ENCODE measurements around the gene PHF21B.

Gene PHF21B

DNA sequence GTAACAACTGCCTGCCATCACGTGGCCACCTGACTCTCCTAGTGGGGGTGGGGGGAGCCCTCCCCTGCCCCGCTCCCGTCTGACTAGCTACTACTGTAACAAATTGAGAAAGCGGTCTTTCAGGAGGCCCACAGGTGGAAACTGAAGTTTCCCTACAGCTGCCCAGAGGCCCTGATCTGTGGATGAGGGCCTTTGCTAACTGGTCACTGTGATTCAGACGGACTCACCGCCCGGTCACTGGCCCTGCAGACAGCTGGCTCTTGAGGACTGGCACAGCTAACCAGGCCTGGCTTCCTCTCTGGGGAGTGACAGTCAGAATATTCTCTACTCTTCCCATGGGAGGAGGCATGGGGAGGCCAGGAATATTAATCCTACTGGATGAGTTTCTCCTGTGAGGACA lies 140.6 kb downstream of the PHF21B start:
- DNase-seq (ENCODE audit: low spot score), result no peak
- TF ChIP-seq, protein P1, sequence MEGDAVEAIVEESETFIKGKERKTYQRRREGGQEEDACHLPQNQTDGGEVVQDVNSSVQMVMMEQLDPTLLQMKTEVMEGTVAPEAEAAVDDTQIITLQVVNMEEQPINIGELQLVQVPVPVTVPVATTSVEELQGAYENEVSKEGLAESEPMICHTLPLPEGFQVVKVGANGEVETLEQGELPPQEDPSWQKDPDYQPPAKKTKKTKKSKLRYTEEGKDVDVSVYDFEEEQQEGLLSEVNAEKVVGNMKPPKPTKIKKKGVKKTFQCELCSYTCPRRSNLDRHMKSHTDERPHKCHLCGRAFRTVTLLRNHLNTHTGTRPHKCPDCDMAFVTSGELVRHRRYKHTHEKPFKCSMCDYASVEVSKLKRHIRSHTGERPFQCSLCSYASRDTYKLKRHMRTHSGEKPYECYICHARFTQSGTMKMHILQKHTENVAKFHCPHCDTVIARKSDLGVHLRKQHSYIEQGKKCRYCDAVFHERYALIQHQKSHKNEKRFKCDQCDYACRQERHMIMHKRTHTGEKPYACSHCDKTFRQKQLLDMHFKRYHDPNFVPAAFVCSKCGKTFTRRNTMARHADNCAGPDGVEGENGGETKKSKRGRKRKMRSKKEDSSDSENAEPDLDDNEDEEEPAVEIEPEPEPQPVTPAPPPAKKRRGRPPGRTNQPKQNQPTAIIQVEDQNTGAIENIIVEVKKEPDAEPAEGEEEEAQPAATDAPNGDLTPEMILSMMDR (IDR thresholded peaks at IDR 0.05; ENCODE audit: borderline replicate concordance, control extremely low read depth, extremely low read depth, insufficient read depth, missing control alignments), result no peak
- in situ Hi-C loops (cut with MboI; ENCODE audit: low sequenced_read_pairs, unreplicated experiment), result no loop called here

DNA sequence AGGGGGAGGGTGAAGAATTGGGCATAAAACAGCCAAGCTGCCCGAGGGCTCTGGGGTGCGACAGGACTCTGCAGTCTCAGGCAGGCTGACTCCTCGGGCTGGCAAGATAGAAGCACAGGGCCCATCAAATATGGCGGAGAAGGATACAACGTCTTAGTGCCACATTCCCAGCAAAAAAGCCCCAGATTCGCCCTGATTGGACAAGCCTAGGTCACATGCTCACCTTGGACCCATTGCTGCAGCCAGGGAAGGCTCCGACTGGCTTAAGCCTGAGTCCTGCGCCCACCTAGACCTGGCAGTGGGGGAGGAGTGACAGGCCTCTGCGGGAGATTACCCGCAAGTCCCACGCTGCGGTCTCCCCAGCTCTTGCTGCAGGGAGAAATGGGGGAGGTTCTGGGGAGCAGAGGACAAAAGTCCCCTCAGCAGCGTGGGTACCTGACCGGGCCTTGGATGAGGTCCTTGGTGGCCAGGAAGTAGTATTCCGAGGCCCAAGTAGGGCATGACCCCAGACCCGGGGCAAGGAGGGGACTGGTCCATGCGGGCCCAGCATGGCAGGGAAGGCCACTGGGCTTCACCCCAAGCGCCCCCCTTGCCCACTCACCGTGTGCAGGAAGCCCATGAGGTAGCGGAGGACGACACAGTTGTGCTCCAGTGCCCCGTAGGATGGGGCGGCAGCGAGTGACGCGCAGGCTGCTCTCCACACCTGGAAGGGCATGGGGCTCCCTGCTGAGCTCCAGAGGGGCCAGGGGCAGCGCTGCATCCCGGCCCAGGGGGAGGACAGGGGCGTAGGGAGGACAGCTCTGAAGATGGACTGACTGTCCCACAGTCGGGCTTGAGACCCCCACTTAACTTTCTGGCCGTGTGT lies 144.4 kb downstream of the PHF21B start:
- DNase-seq (ENCODE audit: low spot score), result no peak
- TF ChIP-seq, protein P1 (IDR thresholded peaks at IDR 0.05; ENCODE audit: borderline replicate concordance, control extremely low read depth, extremely low read depth, insufficient read depth, missing control alignments), result no peak
- in situ Hi-C loops (cut with MboI; ENCODE audit: low sequenced_read_pairs, unreplicated experiment), result no loop called here

DNA sequence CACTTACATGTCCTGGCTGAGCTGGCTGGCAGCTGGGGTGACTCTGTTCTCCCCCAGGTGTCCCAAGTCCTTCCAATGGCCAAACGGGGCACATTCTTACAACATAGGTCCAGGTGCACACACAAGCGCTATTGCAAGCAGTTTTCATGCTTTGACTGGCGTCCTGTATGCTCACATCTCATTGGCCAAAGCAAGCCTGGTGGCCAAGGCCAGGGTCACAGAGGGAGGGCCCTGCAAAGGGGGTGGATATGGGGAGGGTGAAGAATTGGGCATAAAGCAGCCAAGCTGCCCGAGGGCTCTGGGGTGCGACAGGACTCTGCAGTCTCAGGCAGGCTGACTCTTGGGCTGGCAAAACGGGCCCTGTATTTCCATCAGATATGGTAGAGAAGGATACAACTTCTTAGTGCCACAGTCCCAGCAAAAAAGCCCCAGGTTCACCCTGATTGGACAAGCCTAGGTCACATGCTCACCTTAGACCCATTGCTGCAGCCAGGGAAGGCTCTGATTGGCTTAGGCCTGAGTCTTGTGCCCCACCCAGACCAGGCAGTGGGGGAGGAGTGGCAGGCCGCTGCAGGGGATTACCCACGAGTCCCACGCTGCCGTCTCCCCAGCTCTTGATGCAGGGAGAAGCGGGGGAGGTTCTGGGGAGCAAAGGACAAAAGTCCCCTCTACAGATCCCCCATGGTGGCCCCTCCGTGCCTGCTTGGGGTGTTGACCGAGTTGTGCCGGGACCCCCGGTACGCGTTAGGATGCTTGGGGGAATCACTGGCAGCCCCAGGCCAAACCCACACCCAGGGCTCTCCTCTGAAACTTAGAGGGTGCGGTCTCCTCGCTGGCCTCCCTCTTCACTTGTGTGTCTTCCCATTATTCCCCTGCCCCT lies 146.6 kb downstream of the PHF21B start:
- no peak for DNase-seq (ENCODE audit: low spot score)
- in situ Hi-C loops (cut with MboI; ENCODE audit: low sequenced_read_pairs, unreplicated experiment), result no loop called here
- TF ChIP-seq, protein P1 (IDR thresholded peaks at IDR 0.05; ENCODE audit: borderline replicate concordance, control extremely low read depth, extremely low read depth, insufficient read depth, missing control alignments), result no peak

DNA sequence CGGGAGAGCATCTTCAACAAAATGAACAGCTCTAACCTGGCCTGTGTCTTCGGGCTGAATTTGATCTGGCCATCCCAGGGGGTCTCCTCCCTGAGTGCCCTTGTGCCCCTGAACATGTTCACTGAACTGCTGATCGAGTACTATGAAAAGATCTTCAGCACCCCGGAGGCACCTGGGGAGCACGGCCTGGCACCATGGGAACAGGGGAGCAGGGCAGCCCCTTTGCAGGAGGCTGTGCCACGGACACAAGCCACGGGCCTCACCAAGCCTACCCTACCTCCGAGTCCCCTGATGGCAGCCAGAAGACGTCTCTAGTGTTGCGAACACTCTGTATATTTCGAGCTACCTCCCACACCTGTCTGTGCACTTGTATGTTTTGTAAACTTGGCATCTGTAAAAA lies 147.5 kb downstream of the PHF21B start:
- TF ChIP-seq, protein P1 (IDR thresholded peaks at IDR 0.05; ENCODE audit: borderline replicate concordance, control extremely low read depth, extremely low read depth, insufficient read depth, missing control alignments), result no peak
- no peak for DNase-seq (ENCODE audit: low spot score)
- in situ Hi-C loops (cut with MboI; ENCODE audit: low sequenced_read_pairs, unreplicated experiment), result no loop called here

DNA sequence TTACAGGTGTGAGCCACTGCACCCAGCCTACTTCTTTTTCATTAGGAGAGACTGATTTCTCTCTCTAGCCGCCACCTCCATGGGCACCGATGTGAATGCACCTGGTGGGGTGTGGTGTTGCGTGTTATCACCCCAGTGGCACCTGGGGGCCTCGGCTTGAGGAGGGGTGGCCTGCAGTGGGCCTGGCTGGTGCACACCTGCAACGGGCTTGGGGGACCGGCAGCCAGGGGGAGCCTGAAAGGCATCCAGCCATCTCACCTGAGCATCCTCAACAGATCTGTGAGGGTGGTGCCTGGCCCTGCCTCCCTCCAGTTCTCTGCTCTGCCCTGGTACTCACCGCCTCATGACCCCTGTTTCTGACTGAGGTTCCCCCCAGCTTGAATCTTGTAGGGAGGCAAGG lies 148.6 kb downstream of the PHF21B start:
- TF ChIP-seq, protein P1 (IDR thresholded peaks at IDR 0.05; ENCODE audit: borderline replicate concordance, control extremely low read depth, extremely low read depth, insufficient read depth, missing control alignments), result no peak
- in situ Hi-C loops (cut with MboI; ENCODE audit: low sequenced_read_pairs, unreplicated experiment), result no loop called here
- DNase-seq (ENCODE audit: low spot score), result no peak

DNA sequence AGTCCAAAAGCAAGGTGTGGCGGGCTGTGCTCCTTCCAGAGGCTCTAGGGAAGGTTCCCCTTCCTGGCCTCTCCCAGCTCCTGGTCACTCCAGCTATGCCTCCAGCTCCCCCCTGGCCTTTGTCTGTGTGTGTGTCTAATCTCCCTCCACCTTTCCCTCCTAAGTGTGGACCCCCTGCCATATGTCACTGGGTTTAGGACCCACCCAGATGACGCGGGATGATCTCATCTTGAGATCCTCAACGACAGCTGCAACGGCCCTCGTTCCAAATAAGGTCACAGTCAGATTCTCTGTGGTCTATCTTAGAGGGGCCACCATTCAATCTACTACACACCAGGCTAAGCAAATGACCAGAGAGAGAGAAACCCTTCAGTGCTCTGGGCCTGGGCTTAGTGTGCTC lies 149.5 kb downstream of the PHF21B start:
- DNase-seq (ENCODE audit: low spot score), result no peak
- TF ChIP-seq, protein P1 (IDR thresholded peaks at IDR 0.05; ENCODE audit: borderline replicate concordance, control extremely low read depth, extremely low read depth, insufficient read depth, missing control alignments), result no peak
- in situ Hi-C loops (cut with MboI; ENCODE audit: low sequenced_read_pairs, unreplicated experiment), result no loop called here

Measured in GM13976 (cell line).